H9 (cell line): ENCODE results near the gene ZFAND3. TPM values are rescaled to one million over a fixed set of nuclear protein-coding genes. Genes with fewer than 3 reads are reported as not detected.

Experiments
- DNase-seq: peaks from one replicate; pipeline ENCODE4 v3.0.0-alpha.2; 2017
- H2AFZ ChIP-seq: one replicate; pipeline ENCODE4 v1.6.1; 2013; ENCODE audit warnings: mild to moderate bottlenecking, low read length, control low read depth, moderate library complexity
- H2AK5ac ChIP-seq: 2 replicates; pipeline ENCODE4 v1.6.1; 2013; ENCODE audit warnings: low read length, control low read depth, mixed read lengths; ENCODE audit not compliant: insufficient read length
- H2BK120ac ChIP-seq: one replicate; pipeline ENCODE4 v1.6.1; 2013; ENCODE audit warnings: low read depth, mild to moderate bottlenecking, low read length, control low read depth, inconsistent platforms; ENCODE audit not compliant: poor library complexity, severe bottlenecking
- H2BK12ac ChIP-seq: 2 replicates; pipeline ENCODE4 v1.6.1; 2013; ENCODE audit warnings: low read length, control low read depth, mixed read lengths, low read depth; ENCODE audit not compliant: insufficient read length
- H2BK15ac ChIP-seq: 2 replicates; pipeline ENCODE4 v1.6.1; 2013; ENCODE audit warnings: low read depth, low read length, control low read depth
- H2BK20ac ChIP-seq: one replicate; pipeline ENCODE4 v1.6.1; 2013; ENCODE audit warnings: low read depth, mild to moderate bottlenecking, low read length, control low read depth, inconsistent platforms; ENCODE audit not compliant: poor library complexity, severe bottlenecking
- H2BK5ac ChIP-seq: 2 replicates; pipeline ENCODE4 v1.6.1; 2013; ENCODE audit warnings: low read length, control low read depth, mixed read lengths; ENCODE audit not compliant: insufficient read length
- H3K14ac ChIP-seq: 2 replicates; pipeline ENCODE4 v1.6.1; 2013; ENCODE audit warnings: low read length, control low read depth; ENCODE audit not compliant: insufficient read depth
- H3K18ac ChIP-seq: 2 replicates; pipeline ENCODE4 v1.6.1; 2013; ENCODE audit warnings: low read depth, mild to moderate bottlenecking, mixed read lengths, low read length, control low read depth; ENCODE audit not compliant: insufficient read length
- H3K23ac ChIP-seq: 2 replicates; pipeline ENCODE4 v1.6.1; 2013; ENCODE audit warnings: low read length, control low read depth, mixed read lengths, low read depth; ENCODE audit not compliant: insufficient read length
- H3K23me2 ChIP-seq: 2 replicates; pipeline ENCODE4 v1.6.1; 2013; ENCODE audit warnings: low read depth, mild to moderate bottlenecking, mixed read lengths, low read length, control low read depth; ENCODE audit not compliant: insufficient read length, poor library complexity, severe bottlenecking
- H3K27ac ChIP-seq: 2 replicates; pipeline ENCODE4 v1.5.1; 2013; ENCODE audit warnings: low read length, control low read depth, mixed read lengths, low read depth; ENCODE audit not compliant: insufficient read length
- H3K27me3 ChIP-seq: 2 replicates; pipeline ENCODE4 v1.6.1; 2013; ENCODE audit warnings: low read length, control low read depth, inconsistent platforms; ENCODE audit not compliant: insufficient read depth
- H3K4ac ChIP-seq: 2 replicates; pipeline ENCODE4 v1.6.1; 2013; ENCODE audit warnings: low read depth, mild to moderate bottlenecking, control low read depth, inconsistent platforms, low read length, moderate library complexity
- H3K4me1 ChIP-seq: 2 replicates; pipeline ENCODE4 v1.6.1; 2013; ENCODE audit warnings: low read length, control low read depth, inconsistent platforms; ENCODE audit not compliant: insufficient read depth
- H3K4me2 ChIP-seq: 2 replicates; pipeline ENCODE4 v1.6.1; 2013; ENCODE audit warnings: low read length, control low read depth, mixed read lengths; ENCODE audit not compliant: insufficient read length, insufficient read depth
- H3K56ac ChIP-seq: 2 replicates; pipeline ENCODE4 v1.6.1; 2013; ENCODE audit warnings: low read depth, mild to moderate bottlenecking, mixed read lengths, low read length, control low read depth; ENCODE audit not compliant: insufficient read length
- H3K79me1 ChIP-seq: 2 replicates; pipeline ENCODE4 v1.6.1; 2013; ENCODE audit warnings: low read depth, mild to moderate bottlenecking, moderate library complexity, low read length, control low read depth, inconsistent platforms; ENCODE audit not compliant: insufficient read depth, poor library complexity, severe bottlenecking
- H3K79me2 ChIP-seq: 2 replicates; pipeline ENCODE4 v1.6.1; 2013; ENCODE audit warnings: low read length, control low read depth, inconsistent platforms; ENCODE audit not compliant: insufficient read depth
- H3K9ac ChIP-seq: 2 replicates; pipeline ENCODE4 v1.6.1; 2013; ENCODE audit warnings: low read length, control low read depth, mixed read lengths; ENCODE audit not compliant: insufficient read length; ENCODE audit errors: extremely low read depth
- H3K9me3 ChIP-seq: one replicate; pipeline ENCODE4 v1.6.1; 2013; ENCODE audit warnings: low read depth, low read length, inconsistent platforms; ENCODE audit not compliant: control insufficient read depth
- H3T11ph ChIP-seq: one replicate; pipeline ENCODE4 v1.6.1; 2013; ENCODE audit warnings: mild to moderate bottlenecking, low read length, control low read depth, inconsistent platforms
- H4K20me1 ChIP-seq: one replicate; pipeline ENCODE4 v1.6.1; 2013; ENCODE audit not compliant: control insufficient read depth, insufficient read length, insufficient read depth
- H4K5ac ChIP-seq: 2 replicates; pipeline ENCODE4 v1.6.1; 2013; ENCODE audit warnings: low read depth, mild to moderate bottlenecking, mixed read lengths, low read length, control low read depth; ENCODE audit not compliant: insufficient read length
- H4K8ac ChIP-seq: replicated peaks from 2 replicates; pipeline ENCODE4 v1.6.1; 2013; ENCODE audit warnings: low read length, control low read depth, mixed read lengths, low read depth; ENCODE audit not compliant: insufficient read length
- H4K91ac ChIP-seq: 2 replicates; pipeline ENCODE4 v1.6.1; 2013; ENCODE audit warnings: low read depth, mild to moderate bottlenecking, moderate library complexity, mixed read lengths, low read length, control low read depth; ENCODE audit not compliant: insufficient read length
- H3K27ac Mint-ChIP-seq, 3 experiments: 2 replicates in 2 of 3; 3 replicates in 1 of 3; pipeline ENCODE4 v1.8.0; 2020 to 2021; ENCODE audit warnings: mixed read lengths in 3 of 3, mild to moderate bottlenecking in 1 of 3, moderate library complexity in 1 of 3
- H3K27me3 Mint-ChIP-seq: 2 replicates; pipeline ENCODE4 v1.8.0; 2021; ENCODE audit warnings: low read depth, mild to moderate bottlenecking, moderate library complexity, mixed read lengths
- H3K36me3 Mint-ChIP-seq, 3 experiments: 2 replicates in 2 of 3; 3 replicates in 1 of 3; pipeline ENCODE4 v1.8.0; 2020 to 2021; ENCODE audit warnings: low read depth in 3 of 3, mixed read lengths in 3 of 3; ENCODE audit not compliant: insufficient read depth in 1 of 3
- H3K4me1 Mint-ChIP-seq, 2 experiments: 2 replicates each; pipeline ENCODE4 v1.8.0; 2020; ENCODE audit warnings: mixed read lengths in 2 of 2
- H3K4me3 Mint-ChIP-seq, 2 experiments: 2 replicates in 1 of 2; 3 replicates in 1 of 2; pipeline ENCODE4 v1.8.0; 2020 to 2021; ENCODE audit warnings: mild to moderate bottlenecking in 2 of 2, mixed read lengths in 2 of 2, moderate library complexity in 1 of 2
- H3K9me3 Mint-ChIP-seq, 2 experiments: 2 replicates in 1 of 2; 3 replicates in 1 of 2; pipeline ENCODE4 v1.8.0; 2020; ENCODE audit warnings: mild to moderate bottlenecking in 2 of 2, mixed read lengths in 2 of 2, moderate library complexity in 1 of 2
- WGBS: extraction: QIAGEN DNeasy Blood & Tissue Kit; methylation state at CpG from one replicate; pipeline ENCODE4 v1.1.7; 2013; ENCODE audit warnings: missing lambda C conversion rate, low lambda C conversion rate, mixed read lengths; ENCODE audit not compliant: insufficient read length; ENCODE audit errors: extremely low coverage; 5-methylcytosine and 5-hydroxymethylcytosine counted together
- total RNA-seq: library from RNA; stranded (reverse); gene quantifications from 2 replicates; pipeline ENCODE4 v1.2.1, GENCODE V29; 2021
- TF ChIP-seq, protein P1 (sequence below): fragments of 200-600 bp; sonication (generic); conservative IDR thresholded peaks from 3 replicates; pipeline ENCODE4 v1.8.0; 2021; ENCODE audit warnings: antibody characterized with exemption, mild to moderate bottlenecking

ZFAND3 gene
- total RNA-seq, 1 experiment from 2014 or later: 57.7 TPM

DNA sequence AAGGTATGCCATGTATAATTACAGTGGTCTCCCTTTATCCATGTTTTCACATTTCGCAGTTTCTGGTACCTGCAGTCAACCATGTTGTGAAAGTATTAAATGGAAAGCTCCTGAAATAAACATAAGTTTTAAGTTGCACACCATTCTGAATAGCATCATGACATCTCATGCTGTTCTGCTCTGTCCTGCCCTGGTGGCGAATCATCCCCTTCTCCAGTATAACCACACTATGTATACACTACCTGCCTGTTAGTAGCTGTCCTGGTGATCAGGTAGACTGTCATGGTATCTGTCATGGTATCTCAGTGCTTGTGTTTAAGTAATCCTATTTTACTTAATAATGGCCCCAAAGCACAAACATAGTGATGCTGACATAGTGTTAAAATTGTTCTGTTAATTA, 97.1 kb downstream of the ZFAND3 start:
- Mint-ChIP-seq H3K9me3 (no peaks in the 10 kb centered on the region), H3K4me1 (peaks cover 24 to 29% of the 10 kb centered on the region in 2 experiments), H3K27me3 (no peaks in the 10 kb centered on the region), H3K27ac (no peak overlapping the region; a peak in 1 of 7 replicates), H3K36me3 (peaks cover 0 to 5% (median 3%) of the 10 kb centered on the region in 3 experiments; a peak in 3 of 7 replicates), H3K4me3 (no peak overlapping the region)
- Histone ChIP-seq H4K91ac (no peak overlapping the region), H3K4ac (no peak overlapping the region), H2BK15ac (no peak overlapping the region), H3K4me2 (no peak overlapping the region), H3K23ac (no peak overlapping the region), H3K27me3 (no peaks in the 10 kb centered on the region), H4K8ac (no peak overlapping the region), H3K18ac (no peak overlapping the region), H3K9me3 (no peaks in the 10 kb centered on the region), H2BK120ac (no peak overlapping the region), H2BK20ac (no peak overlapping the region), H3K23me2 (no peaks in the 10 kb centered on the region), H3K27ac (no peak overlapping the region), H4K20me1 (no peaks in the 10 kb centered on the region), H3K14ac (no peak overlapping the region), H3K79me1 (peaks cover 5% of the 10 kb centered on the region), H3K79me2 (peaks cover 1% of the 10 kb centered on the region; the same call in 1 of the 2 replicates), H3T11ph (no peak overlapping the region), H3K4me1 (no peaks in the 10 kb centered on the region), H2BK12ac (no peak overlapping the region), H2AFZ (no peak overlapping the region), H2BK5ac (no peak overlapping the region), H3K56ac (no peak overlapping the region), H4K5ac (no peak overlapping the region), H3K9ac (no peak overlapping the region), H2AK5ac (no peak overlapping the region)
- WGBS: no CpG with 5 or more reads among the region's 2 CpGs
- TF ChIP-seq, protein P1, sequence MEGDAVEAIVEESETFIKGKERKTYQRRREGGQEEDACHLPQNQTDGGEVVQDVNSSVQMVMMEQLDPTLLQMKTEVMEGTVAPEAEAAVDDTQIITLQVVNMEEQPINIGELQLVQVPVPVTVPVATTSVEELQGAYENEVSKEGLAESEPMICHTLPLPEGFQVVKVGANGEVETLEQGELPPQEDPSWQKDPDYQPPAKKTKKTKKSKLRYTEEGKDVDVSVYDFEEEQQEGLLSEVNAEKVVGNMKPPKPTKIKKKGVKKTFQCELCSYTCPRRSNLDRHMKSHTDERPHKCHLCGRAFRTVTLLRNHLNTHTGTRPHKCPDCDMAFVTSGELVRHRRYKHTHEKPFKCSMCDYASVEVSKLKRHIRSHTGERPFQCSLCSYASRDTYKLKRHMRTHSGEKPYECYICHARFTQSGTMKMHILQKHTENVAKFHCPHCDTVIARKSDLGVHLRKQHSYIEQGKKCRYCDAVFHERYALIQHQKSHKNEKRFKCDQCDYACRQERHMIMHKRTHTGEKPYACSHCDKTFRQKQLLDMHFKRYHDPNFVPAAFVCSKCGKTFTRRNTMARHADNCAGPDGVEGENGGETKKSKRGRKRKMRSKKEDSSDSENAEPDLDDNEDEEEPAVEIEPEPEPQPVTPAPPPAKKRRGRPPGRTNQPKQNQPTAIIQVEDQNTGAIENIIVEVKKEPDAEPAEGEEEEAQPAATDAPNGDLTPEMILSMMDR: no peak
- no peak for DNase-seq
